ENCODE measurements around the gene ASH1L.
"Not testable (repeated sequence)": the region's sequence is repeated elsewhere in the genome, so short reads cannot be mapped to it uniquely, and the experiment has no call there.

The ASH1L gene

DNA sequence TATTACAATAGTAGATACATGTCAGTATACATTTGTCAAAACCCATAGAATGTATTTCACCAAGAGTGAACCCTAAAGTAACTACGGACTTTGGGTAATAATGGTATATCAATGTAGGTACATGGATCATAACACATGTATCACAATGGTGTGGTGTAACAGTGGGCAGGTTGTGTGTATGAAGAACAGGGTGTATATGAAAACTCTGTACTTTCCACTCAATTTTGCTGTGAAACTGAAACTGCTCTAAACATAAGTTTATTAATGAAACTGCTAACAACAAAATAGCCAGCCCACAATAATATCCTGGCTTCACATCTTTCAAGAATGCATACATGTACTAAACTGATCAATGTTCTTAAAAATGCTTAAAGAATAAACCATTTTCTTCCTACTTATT is 151.7 kb downstream of the ASH1L start:
- Histone ChIP-seq H3K4me1 (ENCODE audit: control insufficient read depth, insufficient read depth, low read length) (no peaks in the 10 kb centered on the region), H3K4me3 (ENCODE audit: insufficient read depth, low read depth, low read length) (no peak overlapping the region), H3K27ac (ENCODE audit: insufficient read depth, low read depth, low read length, poor library complexity, severe bottlenecking) (no peak overlapping the region), H3K9me3 (ENCODE audit: control insufficient read depth, low read length) (no peaks in the 10 kb centered on the region), H3K27me3 (ENCODE audit: control insufficient read depth, insufficient read depth, low read length, poor library complexity, severe bottlenecking) (no peaks in the 10 kb centered on the region), H3K36me3 (ENCODE audit: control insufficient read depth, insufficient read depth, low read length) (no peaks in the 10 kb centered on the region)
- 100% methylated on average over 1 of the region's 1 CpG for WGBS, 2 experiments

GRCh38 chr1:155396874-155397476 is 165.6 kb downstream of the ASH1L start:
- Histone ChIP-seq H3K36me3 (ENCODE audit: control insufficient read depth, insufficient read depth, low read length) (peaks cover 2% of the 10 kb centered on the region), H3K27me3 (ENCODE audit: control insufficient read depth, insufficient read depth, low read length, poor library complexity, severe bottlenecking) (no peaks in the 10 kb centered on the region), H3K9me3 (ENCODE audit: control insufficient read depth, low read length) (no peaks in the 10 kb centered on the region), H3K27ac (ENCODE audit: insufficient read depth, low read depth, low read length, poor library complexity, severe bottlenecking) (no peak overlapping the region), H3K4me1 (ENCODE audit: control insufficient read depth, insufficient read depth, low read length) (no peaks in the 10 kb centered on the region), H3K4me3 (ENCODE audit: insufficient read depth, low read depth, low read length) (no peak overlapping the region)
- WGBS, 2 experiments = 90 to 97% methylated on average over 12 of the region's 12 CpGs

DNA sequence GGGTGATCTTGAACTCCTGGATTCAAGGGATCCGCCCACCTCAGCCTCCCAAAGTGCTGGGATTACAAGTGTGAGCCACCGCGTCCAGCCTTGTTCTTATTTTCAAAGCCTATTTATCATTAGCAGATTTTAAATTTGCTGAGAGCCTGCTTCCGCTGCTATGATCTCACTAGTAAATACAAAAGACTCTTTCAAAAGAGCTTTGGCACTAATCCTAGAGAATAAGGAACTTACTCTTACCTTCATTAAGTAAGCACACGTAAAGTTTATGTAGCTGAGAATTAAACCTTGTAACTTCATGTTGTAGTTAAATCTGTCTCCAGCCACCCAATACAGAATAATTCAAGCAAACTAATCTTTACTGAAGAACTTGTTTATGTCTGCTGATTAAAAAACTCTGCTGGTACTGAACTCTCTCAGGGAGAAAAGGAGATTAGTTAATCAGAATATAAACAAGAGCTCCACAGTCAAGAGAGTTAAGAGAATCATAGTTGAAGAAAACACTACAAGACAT is 169.6 kb downstream of the ASH1L start:
- no peaks in the 10 kb centered on the region for H3K4me1 ChIP-seq (ENCODE audit: control insufficient read depth, insufficient read depth, low read length)
- H3K9me3 ChIP-seq (ENCODE audit: control insufficient read depth, low read length) = no peaks in the 10 kb centered on the region
- no peaks in the 10 kb centered on the region for H3K27me3 ChIP-seq (ENCODE audit: control insufficient read depth, insufficient read depth, low read length, poor library complexity, severe bottlenecking)
- 94 to 95% methylated on average over 4 to 5 of the region's 5 CpGs for WGBS, 2 experiments
- no peak overlapping the region for H3K4me3 ChIP-seq (ENCODE audit: insufficient read depth, low read depth, low read length)
- no peak overlapping the region for H3K27ac ChIP-seq (ENCODE audit: insufficient read depth, low read depth, low read length, poor library complexity, severe bottlenecking)
- peaks cover 7% of the 10 kb centered on the region for H3K36me3 ChIP-seq (ENCODE audit: control insufficient read depth, insufficient read depth, low read length)

DNA sequence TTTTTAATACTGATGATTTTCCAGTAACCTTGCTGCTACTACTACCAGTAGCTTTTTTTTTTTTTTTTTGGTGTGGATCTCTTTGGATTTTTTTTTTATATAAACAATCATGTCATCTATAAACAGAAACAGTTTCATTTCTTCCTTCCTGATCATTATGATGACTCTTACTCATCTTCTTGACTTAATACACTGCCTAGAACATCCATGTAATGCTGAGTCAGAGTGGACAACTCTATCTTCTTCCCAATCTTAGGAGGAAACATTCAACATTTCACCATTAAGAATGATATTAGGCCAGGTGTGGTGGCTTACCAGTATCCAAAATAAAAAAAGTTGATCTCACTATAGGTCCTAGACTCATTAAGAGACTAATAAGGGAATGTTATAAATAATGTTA is 172.8 kb downstream of the ASH1L start:
- no peak overlapping the region for H3K27ac ChIP-seq (ENCODE audit: insufficient read depth, low read depth, low read length, poor library complexity, severe bottlenecking)
- no peaks in the 10 kb centered on the region for H3K9me3 ChIP-seq (ENCODE audit: control insufficient read depth, low read length)
- H3K4me1 ChIP-seq (ENCODE audit: control insufficient read depth, insufficient read depth, low read length) = no peaks in the 10 kb centered on the region
- no peak overlapping the region for H3K4me3 ChIP-seq (ENCODE audit: insufficient read depth, low read depth, low read length)
- H3K27me3 ChIP-seq (ENCODE audit: control insufficient read depth, insufficient read depth, low read length, poor library complexity, severe bottlenecking) = no peaks in the 10 kb centered on the region
- H3K36me3 ChIP-seq (ENCODE audit: control insufficient read depth, insufficient read depth, low read length) = peaks cover 6% of the 10 kb centered on the region

GRCh38 chr1:155385836-155386235 is 176.8 kb downstream of the ASH1L start:
- H3K4me3 ChIP-seq (ENCODE audit: insufficient read depth, low read depth, low read length); H3K36me3 ChIP-seq (ENCODE audit: control insufficient read depth, insufficient read depth, low read length); H3K27me3 ChIP-seq (ENCODE audit: control insufficient read depth, insufficient read depth, low read length, poor library complexity, severe bottlenecking); H3K9me3 ChIP-seq (ENCODE audit: control insufficient read depth, low read length); H3K27ac ChIP-seq (ENCODE audit: insufficient read depth, low read depth, low read length, poor library complexity, severe bottlenecking); H3K4me1 ChIP-seq (ENCODE audit: control insufficient read depth, insufficient read depth, low read length): not testable (repeated sequence)
- WGBS, 2 experiments = 93 to 95% methylated on average over 5 of the region's 5 CpGs

DNA sequence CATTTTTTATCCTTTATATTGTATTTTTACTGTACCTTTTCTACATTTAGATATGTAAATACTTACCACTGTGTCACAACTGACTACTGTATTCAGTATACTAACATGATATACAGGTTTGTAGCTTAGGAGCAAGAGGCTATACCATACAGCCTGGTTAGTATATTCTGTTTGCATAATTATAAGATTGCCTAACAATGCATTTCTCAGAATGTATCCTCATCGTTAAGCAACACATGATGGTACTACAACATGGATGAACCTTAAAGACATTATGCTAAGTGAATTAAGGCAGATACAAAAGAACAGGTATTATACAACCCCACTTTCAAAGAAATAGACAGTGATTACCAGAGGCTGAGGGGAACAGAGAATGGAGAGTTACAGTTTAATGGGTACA is 179.2 kb downstream of the ASH1L start:
- Histone ChIP-seq H3K27ac (ENCODE audit: insufficient read depth, low read depth, low read length, poor library complexity, severe bottlenecking) (no peak overlapping the region), H3K4me1 (ENCODE audit: control insufficient read depth, insufficient read depth, low read length) (no peaks in the 10 kb centered on the region), H3K9me3 (ENCODE audit: control insufficient read depth, low read length) (no peaks in the 10 kb centered on the region), H3K4me3 (ENCODE audit: insufficient read depth, low read depth, low read length) (no peak overlapping the region), H3K36me3 (ENCODE audit: control insufficient read depth, insufficient read depth, low read length) (no peaks in the 10 kb centered on the region), H3K27me3 (ENCODE audit: control insufficient read depth, insufficient read depth, low read length, poor library complexity, severe bottlenecking) (no peaks in the 10 kb centered on the region)
- WGBS, 2 experiments = no CpG with 5 or more reads among the region's 1 CpG

DNA sequence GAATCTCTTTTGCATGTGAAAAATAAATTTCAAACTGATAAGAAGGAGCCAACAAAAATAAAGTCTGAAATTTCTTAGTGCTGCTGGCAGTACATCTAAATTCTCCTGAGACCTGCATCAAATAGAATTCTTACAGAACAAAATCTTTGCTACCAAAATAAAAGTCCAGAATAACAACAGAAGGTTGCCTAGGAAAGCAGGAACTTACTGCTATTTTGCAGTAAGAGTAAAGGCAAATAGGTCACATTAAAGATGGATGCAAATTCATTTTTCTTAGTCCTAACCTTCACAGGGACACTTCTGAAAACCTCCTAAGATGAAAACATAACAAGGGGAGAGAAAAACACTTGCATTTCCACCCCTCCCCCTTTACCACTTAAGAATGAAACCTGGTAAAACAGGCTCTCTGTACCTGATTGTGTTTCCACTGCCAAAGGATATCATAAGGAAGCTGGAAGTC is 182.9 kb downstream of the ASH1L start:
- Histone ChIP-seq H3K27ac (ENCODE audit: insufficient read depth, low read depth, low read length, poor library complexity, severe bottlenecking) (no peak overlapping the region), H3K4me3 (ENCODE audit: insufficient read depth, low read depth, low read length) (no peak overlapping the region), H3K4me1 (ENCODE audit: control insufficient read depth, insufficient read depth, low read length) (no peaks in the 10 kb centered on the region), H3K9me3 (ENCODE audit: control insufficient read depth, low read length) (no peaks in the 10 kb centered on the region), H3K27me3 (ENCODE audit: control insufficient read depth, insufficient read depth, low read length, poor library complexity, severe bottlenecking) (no peaks in the 10 kb centered on the region), H3K36me3 (ENCODE audit: control insufficient read depth, insufficient read depth, low read length) (peaks cover 9% of the 10 kb centered on the region)

DNA sequence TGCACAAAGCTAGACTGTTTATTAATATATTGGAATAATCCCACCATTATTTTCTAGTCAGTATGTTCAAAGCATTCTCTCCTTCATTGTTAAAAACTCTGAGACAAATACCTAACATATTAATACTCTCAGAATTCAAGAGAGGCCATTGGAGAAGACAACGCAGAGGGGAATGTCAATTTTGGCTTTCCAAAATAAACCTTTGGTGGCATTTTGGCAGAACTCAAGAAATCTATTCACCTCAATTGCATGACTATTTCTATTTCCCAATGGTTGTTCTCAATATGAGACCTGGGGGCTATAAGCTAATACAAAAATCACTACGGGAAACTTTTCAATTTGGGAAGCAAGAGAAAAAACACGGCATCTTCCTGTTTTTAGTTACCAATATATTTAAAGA is 183.4 kb downstream of the ASH1L start:
- Histone ChIP-seq H3K27me3 (ENCODE audit: control insufficient read depth, insufficient read depth, low read length, poor library complexity, severe bottlenecking) (no peaks in the 10 kb centered on the region), H3K4me3 (ENCODE audit: insufficient read depth, low read depth, low read length) (no peak overlapping the region), H3K9me3 (ENCODE audit: control insufficient read depth, low read length) (no peaks in the 10 kb centered on the region), H3K27ac (ENCODE audit: insufficient read depth, low read depth, low read length, poor library complexity, severe bottlenecking) (no peak overlapping the region), H3K4me1 (ENCODE audit: control insufficient read depth, insufficient read depth, low read length) (no peaks in the 10 kb centered on the region), H3K36me3 (ENCODE audit: control insufficient read depth, insufficient read depth, low read length) (peaks cover 9% of the 10 kb centered on the region)
- WGBS, 2 experiments = 94 to 97% methylated on average over 2 to 3 of the region's 3 CpGs

DNA sequence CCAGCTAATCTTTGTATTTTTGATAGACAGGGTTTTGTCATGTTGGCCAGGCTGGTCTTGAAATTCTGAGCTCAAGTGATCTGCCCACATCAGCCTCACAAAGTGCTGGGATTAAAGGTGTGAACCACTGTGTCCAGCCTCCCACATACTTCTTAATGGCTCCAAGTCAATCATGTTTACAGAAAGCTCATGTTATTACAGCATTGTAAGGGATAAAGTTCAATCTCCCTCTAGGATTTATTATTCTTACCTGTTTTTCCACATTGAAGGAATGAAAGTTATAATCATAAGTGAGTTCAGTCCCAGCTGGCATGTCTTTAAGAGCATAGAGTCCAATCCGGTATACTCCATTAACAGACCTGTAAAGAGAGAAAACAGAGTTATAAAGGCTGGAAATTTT is 202.6 kb downstream of the ASH1L start:
- Histone ChIP-seq H3K36me3 (ENCODE audit: control insufficient read depth, insufficient read depth, low read length) (peaks cover 13% of the 10 kb centered on the region), H3K27me3 (ENCODE audit: control insufficient read depth, insufficient read depth, low read length, poor library complexity, severe bottlenecking) (no peaks in the 10 kb centered on the region), H3K4me3 (ENCODE audit: insufficient read depth, low read depth, low read length) (no peak overlapping the region), H3K9me3 (ENCODE audit: control insufficient read depth, low read length) (no peaks in the 10 kb centered on the region), H3K27ac (ENCODE audit: insufficient read depth, low read depth, low read length, poor library complexity, severe bottlenecking) (no peak overlapping the region), H3K4me1 (ENCODE audit: control insufficient read depth, insufficient read depth, low read length) (no peaks in the 10 kb centered on the region)
- WGBS, 2 experiments = 100% methylated on average over 1 of the region's 1 CpG

DNA sequence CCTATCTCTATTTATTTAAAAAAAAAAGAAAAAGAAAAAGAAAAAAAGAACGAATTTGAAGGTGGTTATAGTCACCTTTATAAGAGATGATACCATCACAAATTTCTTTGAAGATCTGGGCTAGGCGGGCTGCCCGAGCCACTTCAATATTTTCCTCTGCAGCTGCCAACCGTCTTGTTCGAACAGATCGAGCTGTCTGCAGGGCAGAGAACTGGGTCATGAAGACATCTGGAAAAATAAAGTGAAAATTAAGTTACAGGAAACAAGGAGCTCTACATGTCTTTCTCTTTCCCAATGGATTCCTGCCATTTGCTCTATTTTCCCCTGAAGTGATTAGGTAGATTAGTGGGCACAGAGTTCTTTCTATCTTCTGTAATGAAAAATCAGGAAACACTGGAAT is 210.0 kb downstream of the ASH1L start:
- H3K4me1 ChIP-seq (ENCODE audit: control insufficient read depth, insufficient read depth, low read length) = no peaks in the 10 kb centered on the region
- H3K9me3 ChIP-seq (ENCODE audit: control insufficient read depth, low read length) = no peaks in the 10 kb centered on the region
- peaks cover 22% of the 10 kb centered on the region for H3K36me3 ChIP-seq (ENCODE audit: control insufficient read depth, insufficient read depth, low read length)
- H3K27me3 ChIP-seq (ENCODE audit: control insufficient read depth, insufficient read depth, low read length, poor library complexity, severe bottlenecking) = no peaks in the 10 kb centered on the region
- no peak overlapping the region for H3K27ac ChIP-seq (ENCODE audit: insufficient read depth, low read depth, low read length, poor library complexity, severe bottlenecking)
- H3K4me3 ChIP-seq (ENCODE audit: insufficient read depth, low read depth, low read length) = no peak overlapping the region
- 91 to 96% methylated on average over 6 of the region's 6 CpGs for WGBS, 2 experiments

GRCh38 chr1:155342842-155343241 is 219.8 kb downstream of the ASH1L start:
- H3K27ac ChIP-seq (ENCODE audit: insufficient read depth, low read depth, low read length, poor library complexity, severe bottlenecking) = no peak overlapping the region
- WGBS, 2 experiments = 94% methylated on average over 3 of the region's 3 CpGs
- no peaks in the 10 kb centered on the region for H3K27me3 ChIP-seq (ENCODE audit: control insufficient read depth, insufficient read depth, low read length, poor library complexity, severe bottlenecking)
- H3K4me3 ChIP-seq (ENCODE audit: insufficient read depth, low read depth, low read length) = no peak overlapping the region
- H3K9me3 ChIP-seq (ENCODE audit: control insufficient read depth, low read length) = no peaks in the 10 kb centered on the region
- no peaks in the 10 kb centered on the region for H3K4me1 ChIP-seq (ENCODE audit: control insufficient read depth, insufficient read depth, low read length)
- peaks cover 63% of the 10 kb centered on the region for H3K36me3 ChIP-seq (ENCODE audit: control insufficient read depth, insufficient read depth, low read length)
